Measurements from ENCODE around the gene DDX39A. TPM values are rescaled to one million over a fixed set of nuclear protein-coding genes. Genes with fewer than 3 reads are reported as not detected.
"Not testable (repeated sequence)": the region's sequence is repeated elsewhere in the genome, so short reads cannot be mapped to it uniquely, and the experiment has no call there.

Gene DDX39A
- total RNA-seq, 1 donor from 2014 or later = 29.8 TPM

DNA sequence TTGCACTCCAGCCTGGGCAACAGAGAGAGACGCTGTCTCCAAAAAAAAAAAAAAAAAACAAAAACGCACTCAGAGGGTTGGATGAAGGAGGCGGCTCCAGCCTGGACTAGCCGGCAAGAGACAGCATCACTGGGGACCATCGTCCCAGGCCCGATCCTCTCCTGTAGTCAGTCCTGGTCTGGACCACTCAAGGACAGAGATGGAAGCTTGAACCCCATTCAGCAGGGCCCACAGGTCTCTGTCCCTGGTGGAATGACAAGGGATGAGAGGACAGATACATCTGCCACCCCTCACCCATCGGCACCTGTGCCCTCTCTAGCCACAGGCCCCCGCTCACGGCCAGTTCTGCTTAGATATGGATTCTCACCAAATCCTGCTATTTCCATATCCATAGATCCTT lies 23.9 kb downstream of the DDX39A start:
- FAIRE-seq (no peak), DNase-seq (ENCODE audit: low spot score in 2 of 2) (no peak)

DNA sequence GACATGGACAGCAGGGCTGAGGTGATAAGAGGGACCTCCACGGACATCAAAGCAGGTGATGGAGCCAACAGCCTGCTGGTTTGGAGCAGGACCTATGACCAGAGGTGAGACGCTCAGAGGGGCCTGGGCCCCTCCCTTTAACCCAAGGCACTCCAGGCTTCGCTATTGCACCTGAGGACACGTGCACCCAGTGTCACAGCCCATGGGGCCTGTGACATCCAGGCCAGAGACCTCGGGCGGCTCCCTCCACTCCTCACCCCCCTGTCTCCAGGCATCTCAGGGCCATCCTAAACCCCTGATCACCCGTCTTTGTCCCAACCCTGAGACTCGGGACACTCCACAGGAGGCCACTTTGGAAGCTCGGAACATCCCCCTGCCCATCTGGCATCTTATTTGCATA lies 25.0 kb downstream of the DDX39A start:
- FAIRE-seq (no peak), DNase-seq (ENCODE audit: low spot score in 2 of 2) (no peak)

DNA sequence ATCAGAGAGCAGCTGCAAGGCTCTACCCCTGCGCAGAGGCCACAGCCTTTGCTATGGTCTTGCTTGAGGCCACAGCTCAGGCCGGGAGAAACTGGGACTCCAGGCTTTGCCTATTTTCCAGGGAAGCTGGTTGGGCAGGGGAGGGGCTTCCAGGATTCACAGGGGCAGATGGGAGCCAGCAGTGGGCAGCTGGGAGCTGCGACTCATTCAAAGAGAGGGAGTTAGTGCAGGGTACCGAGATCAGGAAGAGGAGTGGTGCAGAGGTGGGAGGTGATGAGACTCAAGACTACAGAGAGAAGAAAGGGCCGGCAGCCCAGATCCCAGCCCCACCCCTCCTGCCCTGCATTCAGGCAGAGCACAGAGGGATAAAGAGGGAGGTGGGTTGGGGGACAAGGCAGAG lies 25.8 kb downstream of the DDX39A start:
- DNase-seq (ENCODE audit: low spot score in 2 of 2) (no peak), FAIRE-seq (no peak)

DNA sequence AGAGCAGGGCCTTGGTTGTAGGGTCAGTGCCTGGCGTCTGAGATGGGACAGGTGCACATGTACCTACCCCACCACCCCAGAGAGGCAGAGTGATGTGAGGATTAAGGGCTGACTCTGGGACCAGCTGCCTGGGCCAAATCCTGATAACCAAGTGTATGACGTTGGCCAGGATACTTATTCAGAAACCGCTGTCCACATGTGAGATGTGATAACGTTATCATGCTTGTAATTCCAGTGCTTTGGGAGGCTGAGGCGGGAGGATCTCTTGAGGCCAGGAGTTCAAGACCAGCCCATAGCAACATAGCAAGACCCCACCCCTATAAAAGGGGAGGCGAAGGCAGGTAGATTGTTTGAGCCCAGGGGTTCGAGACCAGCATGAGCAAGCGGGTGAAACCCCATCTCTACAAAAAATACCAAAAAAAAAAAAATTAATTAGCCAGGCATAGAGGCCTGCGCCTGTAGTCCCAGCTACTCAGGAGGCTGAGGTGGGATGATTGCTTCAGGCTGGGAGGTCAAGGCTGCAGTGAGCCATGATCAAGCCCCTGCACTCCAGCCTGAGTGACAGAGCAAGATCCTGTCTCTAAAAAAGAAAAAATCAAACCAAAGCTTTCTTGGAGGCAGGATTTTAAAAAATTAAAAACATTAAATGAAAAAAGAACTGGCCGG lies 27.9 kb downstream of the DDX39A start:
- FAIRE-seq (no peak), DNase-seq (ENCODE audit: low spot score in 2 of 2) (no peak)

DNA sequence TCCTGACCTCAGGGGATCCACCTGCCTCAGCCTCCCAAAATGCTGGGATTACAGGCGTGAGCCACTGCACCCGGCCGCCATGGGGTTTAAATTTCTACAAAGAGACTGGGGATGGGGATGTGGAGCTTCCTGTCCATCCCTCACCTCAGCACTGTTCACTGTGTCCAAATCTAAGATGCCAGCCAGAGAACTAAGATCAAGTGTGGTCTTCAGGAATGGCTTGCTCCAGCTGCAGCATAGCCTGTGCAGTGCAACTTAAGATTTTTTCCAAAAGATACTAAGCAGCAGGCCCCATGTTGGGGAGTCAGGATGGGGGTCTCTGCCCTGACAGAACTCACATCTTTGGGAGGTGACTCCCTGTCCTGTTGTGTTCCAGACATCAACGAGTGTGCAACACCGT lies 28.6 kb downstream of the DDX39A start:
- FAIRE-seq (no peak), DNase-seq (ENCODE audit: low spot score in 2 of 2) (no peak)

DNA sequence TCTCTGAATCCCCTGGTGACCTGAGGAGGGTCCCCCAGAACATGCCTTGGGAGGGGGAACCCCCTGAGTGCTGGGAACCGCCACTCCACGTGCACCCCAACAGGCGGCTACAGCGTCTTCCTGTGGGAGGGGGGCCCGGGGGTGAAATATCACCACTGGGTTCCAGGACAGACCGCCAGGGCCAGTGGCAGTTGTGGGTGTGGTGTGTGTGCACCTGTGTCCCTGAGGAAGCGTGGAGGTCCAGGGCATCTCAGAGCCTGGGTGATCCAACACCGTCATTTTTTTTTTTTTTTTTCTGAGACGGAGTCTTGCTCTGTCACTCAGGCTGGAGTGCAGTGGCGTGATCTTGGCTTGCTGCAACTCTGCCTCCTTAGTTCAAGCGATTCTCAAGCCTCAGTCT lies 33.6 kb downstream of the DDX39A start:
- DNase-seq (ENCODE audit: low spot score in 2 of 2) (peak in 1 of 2 donors; percentile 6), FAIRE-seq (no peak)

DNA sequence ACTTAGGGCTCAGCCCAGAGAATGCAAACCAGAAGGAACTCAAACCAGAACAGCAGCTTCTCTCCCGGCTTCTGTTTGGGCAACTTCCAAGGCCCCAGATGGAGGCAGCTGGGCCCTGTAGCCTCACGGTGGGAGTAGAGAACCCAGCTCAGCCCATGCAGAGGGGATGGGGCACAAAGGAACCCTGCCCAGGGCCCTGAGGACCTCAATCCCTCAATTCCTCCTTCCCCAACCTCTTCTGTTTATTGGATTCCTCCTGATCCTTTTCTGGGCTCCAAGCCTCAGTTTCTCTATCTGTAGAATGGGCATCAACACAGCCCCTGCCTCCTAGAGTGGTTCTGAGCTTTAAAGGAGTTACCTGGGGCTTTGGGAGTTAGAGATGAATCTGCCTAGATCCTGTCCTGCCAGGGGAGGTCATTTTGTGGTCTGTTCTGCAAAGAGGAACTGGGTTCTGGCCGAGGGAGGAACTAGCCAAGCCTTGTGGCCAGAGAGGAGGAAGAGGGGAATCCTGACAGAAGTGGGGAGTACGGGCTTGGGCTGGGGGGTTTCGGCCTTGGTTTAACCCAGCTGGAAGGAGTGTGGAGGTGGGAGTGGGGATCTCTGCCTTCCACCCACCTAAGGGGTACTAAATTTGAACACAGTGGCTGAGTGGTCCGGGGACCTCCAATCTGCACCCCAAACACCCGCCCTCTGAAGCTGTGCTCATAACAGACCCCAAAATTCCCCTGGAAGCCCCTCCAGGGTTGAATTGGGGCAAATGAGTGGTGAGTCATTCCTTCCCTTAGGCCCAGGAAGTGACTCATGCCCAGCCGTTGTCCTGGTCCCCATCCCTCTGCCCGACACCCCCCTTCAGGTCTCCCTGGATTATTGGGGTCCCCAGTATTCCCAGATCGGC lies 35.2 kb downstream of the DDX39A start:
- DNase-seq (ENCODE audit: low spot score in 2 of 2) (peak; percentile 5 to 70), FAIRE-seq (no peak)

DNA sequence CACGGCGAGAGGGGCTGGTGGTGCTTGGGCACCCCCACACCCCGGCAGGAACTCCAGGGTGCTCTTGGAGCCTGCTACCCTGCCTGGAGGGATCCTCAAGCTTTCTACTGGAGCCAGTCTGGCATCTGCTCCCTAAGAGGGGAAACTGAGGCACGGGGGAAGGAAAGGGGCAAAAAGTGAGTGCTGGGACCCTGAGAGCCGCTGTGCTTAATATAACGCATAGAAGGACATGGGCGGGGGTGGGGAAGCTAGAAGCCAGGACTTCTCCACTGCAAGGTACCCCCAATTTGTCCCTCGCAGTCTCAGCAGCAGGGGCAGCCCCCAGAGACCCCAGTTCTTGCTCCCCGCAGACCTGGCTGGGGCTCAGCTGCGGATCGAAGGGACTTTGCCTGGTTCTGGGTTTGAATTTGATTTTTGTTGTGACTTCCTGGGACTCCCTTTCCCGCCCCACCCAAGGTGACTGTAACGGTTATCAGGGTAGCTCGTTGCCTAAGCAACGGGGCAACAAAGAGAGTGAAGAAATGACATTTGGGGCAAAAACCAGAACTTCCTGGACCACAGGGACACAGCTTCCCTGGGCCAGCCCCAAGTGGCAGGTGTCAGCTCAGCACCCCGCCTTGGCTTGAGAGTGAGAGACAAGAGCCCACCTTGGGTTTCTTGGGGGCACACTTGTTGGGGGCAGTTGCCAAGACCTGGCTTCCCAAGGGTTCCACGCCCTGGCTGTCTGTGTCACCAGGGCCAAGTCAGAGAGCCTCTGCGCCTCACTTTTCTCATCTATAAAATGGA lies 37.3 kb downstream of the DDX39A start:
- DNase-seq (ENCODE audit: low spot score in 2 of 2) = no peak
- FAIRE-seq = no peak

DNA sequence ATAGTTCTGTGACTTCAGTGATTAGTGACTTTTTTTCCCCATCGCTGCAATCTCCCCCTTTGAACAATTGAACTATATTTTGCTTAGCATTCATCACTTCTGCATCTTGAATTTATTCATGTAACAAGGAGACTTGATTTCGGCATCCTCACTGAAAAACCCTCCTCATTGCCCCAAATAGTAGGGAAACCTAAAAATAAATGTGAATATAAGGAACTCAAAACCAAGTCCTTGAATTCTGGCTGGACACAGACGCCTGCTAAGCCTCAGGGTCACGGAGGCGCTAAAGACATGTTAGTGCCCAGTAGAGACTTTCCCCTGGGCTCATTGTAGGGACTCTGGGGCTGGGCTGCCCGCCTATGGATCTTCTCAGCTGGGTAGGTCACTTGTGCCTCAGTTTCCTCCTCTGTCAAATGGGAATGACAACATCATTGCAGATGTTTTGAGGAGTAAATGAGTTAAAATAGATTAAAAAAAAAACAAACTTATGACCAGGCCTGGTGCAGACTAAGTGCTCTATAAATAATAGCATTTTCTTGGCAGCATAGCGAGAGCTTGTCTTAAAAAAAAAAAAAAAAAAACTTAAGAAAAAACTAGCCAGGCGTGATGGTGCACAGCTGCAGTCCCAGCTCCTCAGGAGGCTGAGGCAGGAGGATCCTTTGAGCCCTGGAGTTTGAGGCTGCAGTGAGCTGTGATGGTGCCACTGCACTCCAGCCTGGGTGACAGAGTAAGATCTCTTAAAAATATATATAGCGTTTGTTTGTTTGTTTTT lies 39.7 kb downstream of the DDX39A start:
- FAIRE-seq (no peak), DNase-seq (ENCODE audit: low spot score in 2 of 2) (peak in 1 of 2 donors; percentile 0)

DNA sequence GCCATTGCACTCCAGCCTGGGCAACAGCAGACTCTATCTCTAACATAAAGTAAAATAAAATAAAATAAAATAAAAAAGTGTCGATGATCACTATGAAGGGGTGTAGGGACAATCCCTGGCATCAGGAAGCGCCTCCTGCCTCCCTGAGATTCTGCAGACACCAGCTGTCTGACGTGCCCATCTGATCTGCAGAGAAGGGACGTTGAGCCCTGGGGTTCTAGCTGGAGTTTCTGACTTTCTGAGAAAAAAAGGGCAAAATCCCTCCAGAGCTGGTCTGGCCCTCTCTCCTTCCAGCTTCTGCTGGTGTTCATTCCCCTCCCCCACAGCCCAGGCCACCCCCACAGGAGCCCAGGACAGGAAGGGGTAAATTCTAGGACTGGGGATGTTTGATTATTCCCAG lies 40.3 kb downstream of the DDX39A start:
- FAIRE-seq = no peak
- peak in 1 of 2 donors; percentile 0 for DNase-seq (ENCODE audit: low spot score in 2 of 2)

DNA sequence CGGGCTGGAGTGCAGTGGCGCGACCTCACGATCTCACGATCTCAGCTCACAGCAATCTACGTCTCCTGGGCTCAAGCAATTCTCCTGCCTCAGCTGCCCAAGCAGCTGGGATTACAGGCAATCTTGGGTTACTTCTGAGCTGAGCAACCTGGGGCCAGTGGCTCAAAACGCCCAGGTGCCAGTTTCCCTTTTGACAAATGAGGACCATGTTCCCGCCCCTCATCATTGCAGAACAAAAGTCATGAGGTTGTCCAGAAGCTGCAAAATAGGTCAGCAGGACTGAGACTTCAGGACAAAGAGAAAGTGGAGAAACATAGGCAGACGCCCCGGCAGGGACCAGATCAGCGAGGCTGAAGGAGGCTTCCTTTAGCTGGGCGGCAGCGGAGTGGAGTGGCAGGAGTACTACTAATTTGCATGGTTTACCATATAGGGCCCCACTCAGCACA lies 41.2 kb downstream of the DDX39A start:
- no peak for FAIRE-seq

DNA sequence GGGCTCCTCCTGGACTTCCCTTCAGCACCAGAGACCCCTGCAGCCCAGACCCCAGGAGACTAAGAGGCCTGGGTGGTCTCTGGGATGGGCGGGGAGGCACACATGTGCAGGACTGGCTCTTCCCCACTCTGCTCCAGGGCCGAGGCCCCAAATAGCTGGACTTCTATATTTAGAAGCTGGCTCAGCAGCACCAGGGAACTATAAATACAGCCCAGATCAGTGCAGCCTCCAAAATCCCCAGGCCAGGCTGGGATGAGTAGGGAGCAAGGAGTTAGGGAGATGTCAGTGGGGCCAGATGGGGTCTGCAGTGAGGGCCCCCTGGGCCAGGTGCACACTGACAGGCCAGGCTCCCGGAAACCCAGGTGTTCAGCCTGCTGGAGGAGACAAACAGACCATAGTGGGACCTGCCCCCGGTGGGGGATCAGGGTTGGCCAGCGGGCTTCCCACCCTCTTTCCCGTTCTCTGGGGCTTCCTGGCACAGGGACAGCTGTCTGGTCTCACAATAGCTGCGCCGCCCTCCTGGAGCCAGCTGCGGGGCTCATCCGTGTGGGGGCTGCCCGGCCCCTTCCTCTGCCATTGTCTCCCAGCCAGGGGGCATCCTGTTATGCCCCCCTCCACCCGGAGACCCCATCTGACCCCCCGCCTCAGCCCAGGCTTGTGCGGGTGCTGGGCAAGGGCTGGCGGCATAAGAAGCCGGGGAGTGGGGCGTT lies 43.4 kb downstream of the DDX39A start:
- no peak for DNase-seq (ENCODE audit: low spot score in 2 of 2)
- FAIRE-seq = no peak

More for the DNA sequence above, 41.2 kb downstream of the DDX39A start:
- no peak for DNase-seq (ENCODE audit: low spot score in 2 of 2)

DNA sequence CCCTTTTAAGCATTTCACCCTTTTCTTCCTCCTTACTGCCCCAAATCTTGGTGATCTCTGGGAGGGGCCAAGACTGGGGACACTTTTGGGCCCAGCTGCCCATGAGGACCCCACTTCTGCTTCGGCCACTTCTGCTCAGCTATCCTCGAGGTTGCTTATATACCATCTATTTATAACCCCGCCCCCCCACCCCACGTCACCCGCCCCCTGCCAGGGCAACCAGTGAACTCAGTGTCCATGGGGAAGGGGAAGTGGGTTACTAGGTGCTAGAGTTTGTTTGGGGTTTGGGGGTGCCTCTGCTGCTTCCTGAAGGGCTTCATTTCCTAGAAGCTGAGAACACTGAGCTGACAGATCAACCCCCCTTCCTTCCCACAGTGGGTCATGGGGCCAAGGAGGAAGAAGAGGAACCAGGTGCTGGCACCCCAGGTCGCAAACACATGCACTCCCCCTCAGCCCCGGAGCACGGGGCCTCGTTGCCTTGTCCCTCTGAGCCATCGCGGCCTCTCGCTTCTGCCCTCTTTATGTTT lies 44.0 kb downstream of the DDX39A start:
- FAIRE-seq = no peak
- no peak for DNase-seq (ENCODE audit: low spot score in 2 of 2)

DNA sequence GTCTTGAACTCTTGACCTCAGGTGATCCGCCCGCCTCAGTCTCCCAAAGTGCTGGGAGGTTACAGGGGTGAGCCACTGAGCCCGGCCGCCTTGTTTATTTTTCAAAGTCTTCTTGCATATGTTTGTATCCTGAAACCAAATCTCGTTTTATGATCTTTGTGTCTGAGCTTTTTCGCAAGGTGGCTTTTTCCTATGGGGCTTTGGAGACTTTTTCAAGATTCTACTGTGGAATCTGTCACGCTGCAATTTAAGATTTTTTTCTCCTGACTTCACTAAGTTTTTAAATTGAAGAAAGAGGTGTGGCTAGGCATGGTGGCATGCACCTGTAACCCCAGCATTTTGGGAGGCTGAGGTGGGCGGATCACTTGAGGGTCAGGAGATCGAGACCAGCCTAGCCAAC lies 44.8 kb downstream of the DDX39A start:
- not testable (repeated sequence) for FAIRE-seq; DNase-seq (ENCODE audit: low spot score in 2 of 2)

DNA sequence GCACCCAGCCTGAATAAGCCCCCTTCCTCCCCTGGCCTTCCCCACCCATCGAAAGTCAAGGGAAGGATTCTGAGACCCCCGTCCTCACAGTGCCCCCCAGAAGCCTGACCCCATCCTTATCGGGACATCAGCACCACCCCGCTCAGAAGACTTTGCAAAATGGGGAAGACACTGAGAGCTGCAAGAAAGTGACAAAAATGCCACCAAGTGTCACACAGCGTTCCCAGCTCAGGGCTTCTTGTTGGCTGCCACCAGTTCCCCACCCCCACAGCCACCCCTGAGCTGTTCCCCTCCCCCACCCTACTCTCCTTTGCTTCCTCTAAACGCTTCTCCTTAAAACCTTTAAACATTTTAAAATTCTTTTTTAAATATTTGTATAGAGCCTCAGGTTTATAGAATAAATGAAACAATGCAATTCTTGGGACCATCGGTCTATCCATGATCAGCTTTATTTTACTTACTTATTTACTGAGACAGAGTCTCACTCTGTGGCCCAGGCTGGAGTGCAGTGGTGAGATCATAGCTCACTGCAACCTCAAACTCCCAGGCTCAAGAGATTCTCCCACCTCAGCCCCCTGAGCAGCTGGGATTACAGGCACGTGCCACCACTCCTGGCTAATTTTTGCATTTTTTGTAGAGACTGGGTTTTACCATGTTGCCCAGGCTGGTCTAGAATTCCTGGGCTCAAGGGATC lies 46.6 kb downstream of the DDX39A start:
- not testable (repeated sequence) for DNase-seq (ENCODE audit: low spot score in 2 of 2); FAIRE-seq

DNA sequence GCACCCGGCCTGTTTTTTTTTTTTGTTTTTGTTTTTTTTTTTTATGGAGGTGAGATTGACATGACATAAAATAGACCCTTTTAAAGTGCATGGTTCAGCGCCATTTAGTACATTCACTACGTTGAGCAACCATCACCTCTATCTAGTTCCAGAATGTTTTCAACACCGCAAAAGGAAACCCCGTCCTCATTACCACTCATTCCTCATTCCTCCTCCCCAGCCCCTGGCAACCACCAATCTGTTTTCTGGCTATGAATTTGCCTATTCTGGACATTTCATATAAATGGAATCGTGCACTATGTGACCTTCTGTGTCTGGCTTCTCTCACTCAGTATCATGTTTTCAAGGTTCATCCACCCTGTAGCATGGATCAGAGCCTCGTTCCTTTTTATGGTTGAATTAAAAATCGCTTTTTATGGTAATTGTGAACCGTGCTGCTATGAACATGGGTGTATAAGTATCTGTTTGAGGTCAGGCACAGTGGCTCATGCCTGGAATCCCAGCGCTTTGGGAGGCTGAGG lies 47.8 kb downstream of the DDX39A start:
- FAIRE-seq (no peak), DNase-seq (ENCODE audit: low spot score in 2 of 2) (no peak)

DNA sequence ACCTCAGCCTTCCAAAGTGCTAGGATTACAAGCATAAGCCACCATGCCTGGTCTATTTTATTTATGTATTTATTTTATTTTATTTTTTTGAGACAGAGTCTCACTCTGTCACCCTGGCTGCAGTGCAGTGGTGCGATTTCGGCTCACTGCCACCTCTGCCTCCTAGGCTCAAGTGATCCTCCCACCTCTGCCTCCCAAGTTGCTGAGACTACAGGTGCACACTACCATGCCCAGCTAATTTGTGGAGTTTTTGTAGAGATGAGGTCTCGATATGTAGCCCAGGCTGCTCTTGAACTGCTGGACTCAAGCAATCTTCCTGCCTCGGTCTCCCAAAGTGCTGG lies 48.2 kb downstream of the DDX39A start:
- FAIRE-seq (no peak), DNase-seq (ENCODE audit: low spot score in 2 of 2) (no peak)

DNA sequence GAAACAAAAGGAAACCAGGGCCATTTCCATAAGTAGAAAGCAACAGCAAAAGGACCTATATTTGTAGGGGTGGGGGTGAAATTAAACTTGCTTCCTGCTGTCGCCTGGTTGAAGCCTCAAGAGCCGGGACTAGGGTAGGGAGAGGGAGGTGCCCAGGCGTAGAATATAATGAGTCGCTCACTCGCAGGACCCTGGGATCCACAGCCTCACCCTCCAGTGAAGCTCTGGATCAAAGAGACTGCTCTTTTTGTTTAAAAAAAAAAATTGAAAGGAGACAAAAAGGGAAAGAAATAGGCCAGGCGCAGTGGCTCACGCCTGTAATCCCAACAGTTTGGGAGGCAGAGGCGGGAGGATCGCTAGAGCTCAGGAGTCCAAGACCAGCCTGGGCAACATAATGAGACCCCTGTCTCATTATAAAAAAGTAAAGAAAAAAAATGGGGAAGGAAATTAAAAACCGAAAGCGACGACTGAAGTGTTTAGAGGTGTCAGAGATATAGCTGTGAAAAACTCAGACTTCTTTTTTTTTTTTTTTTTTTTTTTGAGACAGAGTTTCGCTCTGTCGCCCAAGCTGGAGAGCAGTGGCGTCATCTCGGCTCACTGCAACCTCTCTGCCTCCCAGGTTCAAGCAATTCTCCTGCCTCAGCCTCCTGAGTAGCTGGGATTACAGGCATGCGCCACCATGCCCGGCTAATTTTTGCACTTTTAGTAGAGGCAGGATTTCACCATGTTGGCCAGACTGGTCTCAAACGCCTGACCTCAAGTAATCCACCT lies 48.8 kb downstream of the DDX39A start:
- DNase-seq (ENCODE audit: low spot score in 2 of 2) (no peak), FAIRE-seq (no peak)

Measured in frontal cortex (tissue), 4 donors.